A549 (cell line): Measurements from ENCODE around the gene PRDM11. TPM values are rescaled to one million over a fixed set of nuclear protein-coding genes. Genes with fewer than 3 reads are reported as not detected.

ENCODE experiments used
- ATAC-seq, 2 experiments: fragments of 200-7000 bp in 1 of 2; fragments of >200 bp in 1 of 2; cut with Nextera tagmentation in 1 of 2; cut with Tn5 transposase in 1 of 2; 3 replicates each; pipeline versions ENCODE4 v1.8.0 to v1.9.1; 2018 to 2020; ENCODE audit warnings: mild to moderate bottlenecking in 1 of 2, moderate library complexity in 1 of 2
- CTCF ChIA-PET: fragments of 300-600 bp; sonication (Branson Sonifier 250); formaldehyde crosslinking; extraction: SDS; loops from one replicate; lab custom pipeline; 2021; ENCODE audit warnings: antibody characterized with exemption, inconsistent platforms; lab: Yijun Ruan, JAX
- POLR2A ChIA-PET: fragments of 350-600 bp; formaldehyde crosslinking; extraction: SDS; loops from one replicate; lab custom pipeline; 2021; ENCODE audit warnings: antibody characterized with exemption, inconsistent platforms; lab: Yijun Ruan, JAX
- DNase-seq, 2 experiments: peaks; one replicate each; pipeline versions ENCODE4 v3.0.0 to v3.0.0-alpha.2; 2011 to 2016; ENCODE audit warnings: low read depth in 1 of 2, low spot score in 1 of 2
- FAIRE-seq: peaks from 2 replicates; lab custom pipeline; 2011; peaks lifted over from hg19 to GRCh38; lab: Jason Lieb, UNC
- H3K27ac ChIP-seq, 2 experiments: fragments of >200 bp; sonication (Bioruptor Twin); formaldehyde crosslinking; 3 replicates each; pipeline ENCODE4 v1.5.1; 2016 to 2017
- H3K4me1 ChIP-seq: fragments of >200 bp; sonication (Bioruptor Twin); formaldehyde crosslinking; 3 replicates; pipeline ENCODE4 v1.6.1; 2016
- H3K4me2 ChIP-seq: fragments of >200 bp; sonication (Bioruptor Twin); formaldehyde crosslinking; 3 replicates; pipeline ENCODE4 v1.6.1; 2016
- H3K4me3 ChIP-seq: fragments of >200 bp; sonication (Bioruptor Twin); formaldehyde crosslinking; 3 replicates; pipeline ENCODE4 v1.5.1; 2016
- H3K9me3 ChIP-seq: fragments of >200 bp; sonication (Bioruptor Twin); formaldehyde crosslinking; 3 replicates; pipeline ENCODE4 v1.6.1; 2016
- BCL3 ChIP-seq: fragments of >200 bp; sonication (Bioruptor Twin); formaldehyde crosslinking; IDR thresholded peaks from 3 replicates; pipeline ENCODE4 v1.6.1; 2016
- BHLHE40 ChIP-seq: IDR thresholded peaks from 2 replicates; pipeline ENCODE4 v1.6.1; 2012; ENCODE audit warnings: low read depth, low read length, inconsistent platforms
- CHD2 ChIP-seq: fragments of 150-350 bp; IDR thresholded peaks from 2 replicates; pipeline ENCODE4 v1.6.1; 2014; ENCODE audit warnings: low read length; ENCODE audit not compliant: partially characterized antibody
- CHD4 ChIP-seq: fragments of 200-600 bp; sonication (generic); IDR thresholded peaks from 2 replicates; pipeline ENCODE4 v1.6.1; 2016; ENCODE audit warnings: antibody characterized with exemption, mild to moderate bottlenecking, borderline replicate concordance
- EHF ChIP-seq: fragments of 250-450 bp; sonication (Bioruptor Pico); IDR thresholded peaks from 2 replicates; pipeline ENCODE4 v1.5.0; 2020; ENCODE audit warnings: mild to moderate bottlenecking
- EP300 ChIP-seq, 2 experiments: fragments of >200 bp; sonication (Bioruptor Twin); formaldehyde crosslinking; IDR thresholded peaks; 2 replicates in 1 of 2; 3 replicates in 1 of 2; pipeline ENCODE4 v1.6.1; 2016 to 2017
- FOSB ChIP-seq: fragments of 250-450 bp; sonication (Bioruptor Pico); IDR thresholded peaks from 2 replicates; pipeline ENCODE4 v1.5.0; 2020; ENCODE audit warnings: mild to moderate bottlenecking, moderate library complexity
- FOSL2 ChIP-seq, 2 experiments: fragments of 450-650 bp in 1 of 2; fragments of >200 bp in 1 of 2; sonication (Bioruptor Twin) in 1 of 2; formaldehyde crosslinking; IDR thresholded peaks; 2 replicates each; pipeline versions ENCODE4 v1.5.0 to v1.6.1; 2016 to 2020; ENCODE audit warnings: mild to moderate bottlenecking in 1 of 2, moderate library complexity in 1 of 2
- GATA3 ChIP-seq: IDR thresholded peaks from 2 replicates; pipeline ENCODE4 v1.6.1; 2012; ENCODE audit warnings: borderline replicate concordance
- HMGXB4 ChIP-seq: fragments of 250-450 bp; sonication (Bioruptor Pico); IDR thresholded peaks from 2 replicates; pipeline ENCODE4 v1.5.0; 2021; ENCODE audit warnings: mild to moderate bottlenecking, moderate library complexity, borderline replicate concordance
- HOXA7 ChIP-seq: fragments of 250-450 bp; sonication (Bioruptor Pico); IDR thresholded peaks from 2 replicates; pipeline ENCODE4 v1.5.0; 2020; ENCODE audit warnings: mild to moderate bottlenecking, moderate library complexity
- KDM5A ChIP-seq: fragments of 200-600 bp; sonication (generic); IDR thresholded peaks from 2 replicates; pipeline ENCODE4 v1.6.1; 2016; ENCODE audit warnings: antibody characterized with exemption, mild to moderate bottlenecking
- MYC ChIP-seq: IDR thresholded peaks from 2 replicates; pipeline ENCODE4 v1.6.1; 2012; ENCODE audit warnings: mild to moderate bottlenecking, inconsistent platforms, low read length, improper control_type of control experiment, borderline replicate concordance
- NPAS2 ChIP-seq: fragments of 250-450 bp; sonication (Bioruptor Pico); IDR thresholded peaks from 2 replicates; pipeline ENCODE4 v1.8.0; 2022; ENCODE audit warnings: mild to moderate bottlenecking, moderate library complexity, borderline replicate concordance
- NR3C1 ChIP-seq: fragments of >200 bp; sonication (Bioruptor Twin); formaldehyde crosslinking; IDR thresholded peaks from 3 replicates; pipeline ENCODE4 v1.6.1; 2017
- RAD21 ChIP-seq, 2 experiments: fragments of >200 bp in 1 of 2; sonication (Bioruptor Twin) in 1 of 2; formaldehyde crosslinking in 1 of 2; IDR thresholded peaks in 1 of 2; conservative IDR thresholded peaks in 1 of 2; 2 replicates in 1 of 2; 3 replicates in 1 of 2; pipeline ENCODE4 v1.6.1; 2012 to 2018; ENCODE audit warnings: inconsistent platforms in 1 of 2
- RCOR1 ChIP-seq: fragments of 150-350 bp; IDR thresholded peaks from 2 replicates; pipeline ENCODE4 v1.6.1; 2014; ENCODE audit warnings: antibody characterized with exemption, low read length, low read depth
- REST ChIP-seq: fragments of 200-600 bp; sonication (generic); IDR thresholded peaks from 2 replicates; pipeline ENCODE4 v1.6.1; 2016; ENCODE audit warnings: antibody characterized with exemption, mild to moderate bottlenecking, moderate library complexity
- SMC3 ChIP-seq: fragments of >200 bp; sonication (Bioruptor Twin); formaldehyde crosslinking; IDR thresholded peaks from 3 replicates; pipeline ENCODE4 v1.6.1; 2018; ENCODE audit warnings: inconsistent platforms
- SREBF2 ChIP-seq: fragments of 450-650 bp; IDR thresholded peaks from 2 replicates; pipeline ENCODE4 v1.6.1; 2014; ENCODE audit warnings: mild to moderate bottlenecking, moderate library complexity
- TFCP2L1 ChIP-seq: fragments of 250-450 bp; sonication (Bioruptor Pico); IDR thresholded peaks from 2 replicates; pipeline ENCODE4 v1.5.0; 2021; ENCODE audit warnings: mild to moderate bottlenecking
- ZC3H11A ChIP-seq: fragments of 450-650 bp; IDR thresholded peaks from 2 replicates; pipeline ENCODE4 v1.6.1; 2014; ENCODE audit warnings: antibody characterized with exemption, mild to moderate bottlenecking
- ZFP36 ChIP-seq: fragments of 450-650 bp; IDR thresholded peaks from 2 replicates; pipeline ENCODE4 v1.6.1; 2014; ENCODE audit warnings: borderline replicate concordance; ENCODE audit not compliant: partially characterized antibody
- WGBS: methylation state at CpG from one replicate; pipeline ENCODE4 v1.1.6; 2017; ENCODE audit errors: missing lambda C conversion rate; 5-methylcytosine and 5-hydroxymethylcytosine counted together
- polyA plus RNA-seq, 4 experiments: library from polyadenylated mRNA; depleted of rRNA in 3 of 4; stranded (reverse); fragments of >200 nt; fragmentation: RNase III in 1 of 4; extraction: RNeasy Plus Mini Kit Qiagen cat#74134 plus additional on column Dnase treatment in 1 of 4; gene quantifications; 2 replicates in 3 of 4; 3 replicates in 1 of 4; pipeline ENCODE4 v1.2.3, GENCODE V29; 2011 to 2017

Gene PRDM11
- polyA plus RNA-seq, 2 of the 4 experiments (the other 2 are of a cell fraction): 4.3 to 5.3 TPM

- no peak overlapping the region for H3K27ac ChIP-seq
- FAIRE-seq (no peak), DNase-seq (no peak), ATAC-seq (no peak)
- ChIA-PET CTCF (interaction anchor here (0.6 to 5.2 kb wide), 14 partner anchors 13 to 287 kb away, joined by 3 to 69 read pairs (median 16); partner anchors contain the start of gene SYT13), POLR2A (no interaction called here)
- H3K9me3 ChIP-seq: no peaks in the 10 kb centered on the region
- no peak overlapping the region for H3K4me2 ChIP-seq
- H3K4me1 ChIP-seq: peaks cover 7% of the 10 kb centered on the region
- no peak overlapping the region for H3K4me3 ChIP-seq
- TF ChIP-seq REST (no peak), GATA3 (no peak)
- TF ChIP-seq, all 56 proteins: peak for 0
- 85% methylated on average over 9 of the region's 9 CpGs for WGBS
Measured at GRCh38 chr11:45253640-45254039, 107.2 kb downstream of the PRDM11 start.

- ChIA-PET POLR2A (no interaction called here), CTCF (interaction anchor here (0.6 to 5.2 kb wide), 11 partner anchors 13 to 286 kb away, joined by 3 to 69 read pairs (median 18); partner anchors contain the start of gene SYT13)
- Histone ChIP-seq H3K4me2 (no peak overlapping the region), H3K27ac (no peak overlapping the region), H3K9me3 (no peaks in the 10 kb centered on the region), H3K4me3 (no peak overlapping the region), H3K4me1 (peaks cover 12% of the 10 kb centered on the region)
- DNase-seq (no peak), FAIRE-seq (no peak), ATAC-seq (no peak)
- 59% methylated on average over 4 of the region's 4 CpGs for WGBS
- no peak for TF ChIP-seq ZFP36
- TF ChIP-seq CHD2: no peak
- TF ChIP-seq HMGXB4 (CRISPR knock-in tag): no peak
- no peak for TF ChIP-seq KDM5A
- TF ChIP-seq EP300 (IDR thresholded peaks at IDR 0.05): no peak
- no peak for TF ChIP-seq HOXA7 (CRISPR knock-in tag)
- no peak for TF ChIP-seq TFCP2L1 (CRISPR knock-in tag)
Measured at GRCh38 chr11:45254070-45254469, 107.6 kb downstream of the PRDM11 start.

- H3K9me3 ChIP-seq: peaks cover 1% of the 10 kb centered on the region; the same call in 1 of the 3 replicates
- POLR2A ChIA-PET: no interaction called here
- ATAC-seq (no peak), DNase-seq (no peak), FAIRE-seq (no peak)
- peak overlapping the region; percentile 49 for H3K4me2 ChIP-seq
- 39% methylated on average over 4 of the region's 4 CpGs for WGBS
- H3K27ac ChIP-seq: peak overlapping the region; percentile 64 to 65
- peaks cover 51% of the 10 kb centered on the region for H3K4me1 ChIP-seq
- no peak overlapping the region for H3K4me3 ChIP-seq
- CTCF ChIA-PET: interaction anchor here (1.0 to 2.9 kb wide), 9 partner anchors 9 to 155 kb away, joined by 3 to 14 read pairs (median 7); partner anchors contain the start of gene SYT13
- TF ChIP-seq SREBF2 (no peak), CHD4 (no peak), NR3C1 (no peak), NPAS2 (no peak), EHF (CRISPR knock-in tag) (no peak), MYC (no peak), FOSL2 (IDR thresholded peaks at IDR 0.05) (no peak), FOSL2 (CRISPR knock-in tag; IDR thresholded peaks at IDR 0.05) (no peak), RAD21 (conservative IDR thresholded peaks at IDR 0.05 in 1 of 2, IDR thresholded peaks at IDR 0.05 in 1 of 2) (no peak), BHLHE40 (no peak), ZFP36 (no peak), SMC3 (no peak), FOSB (CRISPR knock-in tag) (no peak), ZC3H11A (no peak), KDM5A (no peak), TFCP2L1 (CRISPR knock-in tag) (no peak), RCOR1 (no peak), BCL3 (no peak)
Measured at GRCh38 chr11:45258982-45259530, 112.6 kb downstream of the PRDM11 start.
